HL-60 (cell line): ENCODE data around the gene SLC38A6.

Source experiments
- CTCF ChIP-seq: IDR thresholded peaks from one replicate; pipeline ENCODE4 v1.5.1; 2011; ENCODE audit warnings: low read length, control low read depth, inconsistent platforms; ENCODE audit not compliant: insufficient read depth
- GABPA ChIP-seq: IDR thresholded peaks from 2 replicates; pipeline ENCODE4 v1.6.1; 2012; ENCODE audit warnings: low read depth
- POLR2AphosphoS5 ChIP-seq: IDR thresholded peaks from 2 replicates; pipeline ENCODE4 v1.6.1; 2012; ENCODE audit warnings: low read depth

- TF ChIP-seq CTCF (no peak), POLR2AphosphoS5 (no peak), GABPA (no peak)
Measured at GRCh38 chr14:61077951-61078720, 97.1 kb downstream of the SLC38A6 start.
